GM21390 (cell line): ENCODE measurements around the gene ADD1.

ENCODE experiments used
- ATAC-seq: cut with Tn5 transposase; IDR thresholded peaks from one replicate; pipeline ENCODE4 v1.9.1; 2021; ENCODE audit not compliant: unreplicated experiment

ADD1 gene

DNA sequence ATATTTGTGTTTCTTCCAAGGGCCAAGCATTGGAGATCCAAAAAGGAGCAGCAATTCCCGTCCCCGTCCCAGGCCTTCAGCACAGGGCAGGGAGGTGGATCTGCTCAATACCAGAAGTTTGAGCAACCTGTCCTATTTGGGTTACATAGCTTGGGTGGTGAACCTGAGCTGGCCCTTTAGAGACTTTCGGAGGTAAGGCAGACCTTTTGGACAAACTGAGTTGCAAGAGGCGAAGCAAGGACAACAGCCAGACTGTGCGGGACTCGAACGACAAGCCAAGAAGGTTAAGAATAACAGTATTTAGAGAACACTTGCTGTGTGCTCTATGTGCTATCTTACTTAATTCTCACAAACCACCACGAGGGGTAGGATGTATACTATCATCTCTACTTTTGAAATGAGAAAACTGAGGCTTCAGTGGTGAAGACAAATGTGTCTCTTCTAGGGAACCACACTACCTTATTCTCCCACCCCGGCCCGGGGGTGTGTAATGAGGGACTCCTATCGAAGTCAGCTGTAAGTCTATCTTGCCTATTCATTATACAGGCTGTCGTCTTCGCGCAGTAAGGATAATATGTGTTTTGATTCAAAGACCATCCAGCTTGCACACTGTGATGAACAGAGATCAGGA, 118.3 kb downstream of the ADD1 start:
- no peak for ATAC-seq

DNA sequence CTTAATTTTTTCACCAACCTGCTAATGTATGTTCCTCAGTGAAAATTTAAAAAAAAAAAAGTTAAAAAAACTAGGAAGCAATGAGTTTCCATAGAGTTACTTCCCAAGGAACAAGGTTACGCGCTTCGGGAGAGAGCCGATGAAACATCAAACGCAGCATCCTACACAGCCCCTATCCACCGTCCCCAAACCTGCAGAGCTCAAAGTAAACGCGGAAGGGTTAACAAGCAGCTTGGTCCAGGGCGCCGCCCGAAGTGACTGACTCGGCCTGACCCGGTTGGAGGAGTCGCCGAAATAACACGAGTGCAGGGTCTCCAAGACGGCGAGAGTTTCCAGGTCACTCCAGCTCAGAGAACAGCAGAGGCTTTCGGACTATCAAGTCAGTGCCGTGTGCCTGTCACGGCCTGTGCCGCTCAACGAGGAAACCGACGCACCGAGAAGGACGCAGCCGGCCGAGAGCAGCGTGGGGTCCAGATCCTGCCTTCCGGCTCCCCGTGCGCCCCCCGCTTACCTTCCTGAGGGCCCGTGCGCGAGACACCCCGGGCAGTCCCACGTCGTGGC, 119.0 kb downstream of the ADD1 start:
- ATAC-seq: peak; percentile 24

DNA sequence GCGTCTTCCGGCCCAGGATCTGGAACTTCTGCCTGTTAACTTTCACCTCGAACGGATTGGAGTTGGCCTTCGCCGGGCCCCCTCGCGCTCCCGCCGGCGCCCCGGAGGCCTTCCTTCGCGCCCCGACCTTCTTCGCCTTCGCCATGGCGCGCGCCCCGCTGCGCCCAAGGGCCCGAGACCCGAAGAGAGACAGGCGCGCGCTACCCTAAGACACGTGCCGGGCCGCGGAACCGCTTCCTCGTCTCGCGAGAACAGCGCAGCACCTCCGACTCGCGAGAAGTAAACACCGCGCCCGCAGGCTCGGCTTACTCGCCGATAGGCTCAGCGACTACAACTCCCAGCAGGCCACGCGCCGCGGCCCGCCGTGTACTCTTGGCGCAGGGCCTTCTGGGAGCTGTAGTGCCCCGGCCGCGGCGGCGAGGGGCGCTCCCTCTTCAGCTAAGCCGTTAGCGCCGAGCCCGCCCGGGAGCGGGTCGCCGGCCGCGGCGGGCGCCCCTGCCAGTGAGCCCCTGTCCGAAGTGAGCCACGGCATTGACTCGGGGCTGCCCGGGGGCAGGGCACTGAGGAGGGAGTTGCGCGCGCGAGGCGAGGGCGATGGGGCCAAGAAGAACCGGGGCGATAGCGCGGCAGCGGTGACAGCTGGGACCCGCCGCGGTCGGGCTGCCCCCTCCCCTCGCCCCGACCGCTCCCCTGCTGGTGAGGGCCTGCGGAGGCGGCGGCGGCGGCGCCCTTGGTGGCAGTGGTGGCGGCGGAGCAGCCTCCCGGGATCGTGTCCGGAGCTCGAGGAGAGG, 119.7 kb downstream of the ADD1 start, which contains the start of the genes GRK4 and NOP14:
Gene GRK4 (plus strand): TSS at position 397 of the 791 bp plus-strand sequence. CDS start 500 bp downstream, outside the sequence.
Gene NOP14 (minus strand): TSS at position 232 of the 791 bp plus-strand sequence. CDS start 87 bp downstream, at position 145.
- peak; percentile 86 for ATAC-seq

- ATAC-seq: peak; percentile 34
Observed at GRCh38 chr4:2963966-2964471, 120.4 kb downstream of the ADD1 start.

- ATAC-seq: no peak
Observed at GRCh38 chr4:2964706-2965258, 121.1 kb downstream of the ADD1 start.

DNA sequence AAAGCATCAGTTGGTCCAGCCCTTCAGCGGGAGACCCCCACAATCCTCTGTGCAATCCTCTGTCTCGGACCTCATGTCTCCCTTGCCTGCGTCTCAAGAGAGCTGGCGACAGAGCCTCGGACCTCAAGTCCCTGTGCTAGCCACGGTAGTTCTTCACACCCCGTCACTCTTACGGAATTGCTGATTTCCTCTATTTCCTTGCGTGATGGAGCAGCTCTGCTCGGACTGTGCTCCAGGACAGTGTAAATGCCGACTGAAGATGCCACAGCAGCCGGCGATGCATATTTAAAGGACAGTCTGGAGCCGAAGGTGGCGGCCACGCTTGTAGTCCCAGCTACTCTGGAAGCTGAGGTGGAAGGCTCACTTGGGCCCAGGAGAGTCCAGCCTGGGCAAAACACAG, 121.6 kb downstream of the ADD1 start:
- ATAC-seq: no peak

DNA sequence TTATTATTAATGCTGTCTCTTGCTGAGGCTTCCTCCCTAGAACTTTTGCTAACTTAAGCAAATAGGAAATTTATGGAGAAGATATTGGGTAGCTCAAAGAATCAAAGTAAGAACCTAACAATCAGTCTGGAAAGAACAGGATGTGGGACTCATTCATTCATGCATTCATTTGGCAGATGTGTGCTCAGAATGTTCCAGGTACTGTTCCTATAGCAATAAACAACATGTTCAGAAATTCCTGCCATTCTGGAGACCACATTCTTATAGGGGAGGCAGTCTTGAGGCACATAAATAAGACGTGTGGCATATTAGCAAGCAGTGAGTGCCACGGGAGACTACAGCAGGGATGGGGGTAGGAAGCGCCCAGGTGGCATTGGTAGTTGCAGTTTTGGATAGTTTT, 124.7 kb downstream of the ADD1 start:
- ATAC-seq: no peak

- no peak for ATAC-seq
Observed at GRCh38 chr4:2971275-2971674, 127.6 kb downstream of the ADD1 start.

- no peak for ATAC-seq
Observed at GRCh38 chr4:2977211-2978088, 133.8 kb downstream of the ADD1 start.
